ENCODE measurements around the gene NOTCH1.

- TF ChIP-seq, protein P1, sequence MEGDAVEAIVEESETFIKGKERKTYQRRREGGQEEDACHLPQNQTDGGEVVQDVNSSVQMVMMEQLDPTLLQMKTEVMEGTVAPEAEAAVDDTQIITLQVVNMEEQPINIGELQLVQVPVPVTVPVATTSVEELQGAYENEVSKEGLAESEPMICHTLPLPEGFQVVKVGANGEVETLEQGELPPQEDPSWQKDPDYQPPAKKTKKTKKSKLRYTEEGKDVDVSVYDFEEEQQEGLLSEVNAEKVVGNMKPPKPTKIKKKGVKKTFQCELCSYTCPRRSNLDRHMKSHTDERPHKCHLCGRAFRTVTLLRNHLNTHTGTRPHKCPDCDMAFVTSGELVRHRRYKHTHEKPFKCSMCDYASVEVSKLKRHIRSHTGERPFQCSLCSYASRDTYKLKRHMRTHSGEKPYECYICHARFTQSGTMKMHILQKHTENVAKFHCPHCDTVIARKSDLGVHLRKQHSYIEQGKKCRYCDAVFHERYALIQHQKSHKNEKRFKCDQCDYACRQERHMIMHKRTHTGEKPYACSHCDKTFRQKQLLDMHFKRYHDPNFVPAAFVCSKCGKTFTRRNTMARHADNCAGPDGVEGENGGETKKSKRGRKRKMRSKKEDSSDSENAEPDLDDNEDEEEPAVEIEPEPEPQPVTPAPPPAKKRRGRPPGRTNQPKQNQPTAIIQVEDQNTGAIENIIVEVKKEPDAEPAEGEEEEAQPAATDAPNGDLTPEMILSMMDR (IDR thresholded peaks at IDR 0.05), result no peak
- no peak for TF ChIP-seq POLR2A (IDR thresholded peaks at IDR 0.05)
Observed at GRCh38 chr9:136570916-136571315, 25.1 kb upstream of the NOTCH1 start.
